Nephron (organoid): Measurements from ENCODE around the gene PSTK.

Experiments
- H3K27ac Mint-ChIP-seq, 3 experiments: 2 replicates each; pipeline ENCODE4 v1.8.0; 2020; ENCODE audit warnings: mixed read lengths in 3 of 3, mild to moderate bottlenecking in 2 of 3, moderate library complexity in 1 of 3
- H3K27me3 Mint-ChIP-seq: 2 replicates; pipeline ENCODE4 v1.8.0; 2021; ENCODE audit warnings: low read depth, mild to moderate bottlenecking, moderate library complexity, mixed read lengths
- H3K36me3 Mint-ChIP-seq: 2 replicates; pipeline ENCODE4 v1.8.0; 2020; ENCODE audit warnings: low read depth, mixed read lengths
- H3K4me1 Mint-ChIP-seq: 2 replicates; pipeline ENCODE4 v1.8.0; 2020; ENCODE audit warnings: mixed read lengths
- H3K4me3 Mint-ChIP-seq, 3 experiments: 2 replicates each; pipeline ENCODE4 v1.8.0; 2020; ENCODE audit warnings: mild to moderate bottlenecking in 3 of 3, mixed read lengths in 3 of 3, moderate library complexity in 2 of 3
- H3K9me3 Mint-ChIP-seq: 2 replicates; pipeline ENCODE4 v1.8.0; 2020; ENCODE audit warnings: mixed read lengths
- CTCF ChIP-seq, 3 experiments: fragments of 200-600 bp; sonication (generic); IDR thresholded peaks; one replicate each; pipeline ENCODE4 v1.5.0; 2021; ENCODE audit warnings: antibody characterized with exemption in 3 of 3; ENCODE audit not compliant: unreplicated experiment in 3 of 3

PSTK gene

DNA sequence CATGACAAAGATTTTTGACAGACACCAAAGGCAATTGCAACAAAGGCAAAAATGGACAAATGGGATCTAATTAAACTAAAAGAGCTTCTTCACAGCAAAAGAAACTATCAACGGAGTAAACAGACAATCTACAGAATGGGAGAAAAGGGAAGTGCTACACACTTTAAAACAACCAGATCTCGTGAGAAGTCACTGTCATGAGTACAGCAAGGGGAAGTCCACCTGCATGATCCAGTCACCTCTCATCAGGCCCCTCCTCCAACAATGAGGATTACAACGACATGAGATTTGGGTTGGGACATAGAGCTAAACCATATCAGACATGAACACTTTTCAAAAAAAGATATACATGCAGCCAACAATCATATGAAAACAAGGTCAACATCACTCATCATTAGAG lies 11.5 kb upstream of the PSTK start:
- Mint-ChIP-seq H3K4me1 (no peaks in the 10 kb centered on the region), H3K27ac (no peak overlapping the region), H3K9me3 (peaks cover 37% of the 10 kb centered on the region), H3K27me3 (no peaks in the 10 kb centered on the region), H3K36me3 (peaks cover 5% of the 10 kb centered on the region), H3K4me3 (no peak overlapping the region)
- TF ChIP-seq CTCF (IDR thresholded peaks at IDR 0.05; ENCODE audit: unreplicated experiment in 3 of 3): no peak

DNA sequence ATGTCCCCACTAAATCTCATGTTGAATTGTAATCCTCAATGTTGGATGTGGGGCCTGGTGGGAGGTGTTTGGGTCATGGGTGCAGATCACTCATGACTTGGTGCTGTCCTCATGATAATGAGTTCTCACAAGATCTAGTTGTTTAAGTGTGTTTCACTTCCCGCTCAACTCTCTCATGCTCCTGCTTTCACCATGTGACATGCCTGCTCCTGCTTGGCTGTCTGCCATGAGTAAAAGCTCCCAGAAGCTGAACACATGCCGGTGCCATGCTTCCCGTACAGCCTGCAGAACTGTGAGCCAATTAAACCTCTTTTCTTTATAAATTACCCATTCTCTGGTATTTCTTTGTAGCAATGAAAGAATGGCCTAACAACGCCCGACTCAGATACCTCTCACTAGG lies 6.2 kb upstream of the PSTK start:
- no peak for TF ChIP-seq CTCF (IDR thresholded peaks at IDR 0.05; ENCODE audit: unreplicated experiment in 3 of 3)
- Mint-ChIP-seq H3K4me3 (no peak overlapping the region), H3K27ac (no peak overlapping the region), H3K27me3 (no peaks in the 10 kb centered on the region), H3K9me3 (no peaks in the 10 kb centered on the region), H3K4me1 (no peaks in the 10 kb centered on the region), H3K36me3 (no peaks in the 10 kb centered on the region)

GRCh38 chr10:122974543-122975064 lies 5.6 kb upstream of the PSTK start:
- no peak for TF ChIP-seq CTCF (IDR thresholded peaks at IDR 0.05; ENCODE audit: unreplicated experiment in 3 of 3)
- Mint-ChIP-seq H3K27ac (no peak overlapping the region), H3K9me3 (no peaks in the 10 kb centered on the region), H3K27me3 (no peaks in the 10 kb centered on the region), H3K36me3 (no peaks in the 10 kb centered on the region), H3K4me3 (no peak overlapping the region), H3K4me1 (no peaks in the 10 kb centered on the region)

DNA sequence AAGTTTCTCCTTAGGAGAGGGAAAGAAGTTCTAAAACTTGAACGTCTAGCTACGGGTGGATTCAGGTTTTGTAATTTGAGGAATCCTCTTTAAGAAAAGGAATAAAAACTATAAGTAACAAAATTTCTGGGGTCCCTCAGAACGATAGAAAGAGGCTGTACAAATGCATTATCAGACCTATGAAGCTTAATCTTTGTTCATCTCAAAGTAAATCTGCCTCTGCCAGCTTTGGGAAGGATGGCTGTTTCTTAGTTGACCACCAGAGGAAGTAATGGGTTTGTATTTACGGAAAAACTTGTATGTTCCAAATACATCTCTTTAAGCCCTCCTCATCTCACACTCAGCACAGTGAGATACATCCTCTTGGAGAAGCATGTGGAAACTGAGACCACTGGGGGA lies 864 bp downstream of the PSTK start:
- peaks cover 15% of the 10 kb centered on the region for H3K4me1 Mint-ChIP-seq
- peak overlapping the region; percentile 91 to 92 (median 91) for H3K4me3 Mint-ChIP-seq
- no peaks in the 10 kb centered on the region for H3K9me3 Mint-ChIP-seq
- TF ChIP-seq CTCF (IDR thresholded peaks at IDR 0.05; ENCODE audit: unreplicated experiment in 3 of 3): peak; percentile 42 to 61 (median 61)
- H3K36me3 Mint-ChIP-seq: peaks cover 9% of the 10 kb centered on the region
- peak overlapping the region; percentile 88 to 96 (median 96) for H3K27ac Mint-ChIP-seq
- no peaks in the 10 kb centered on the region for H3K27me3 Mint-ChIP-seq

DNA sequence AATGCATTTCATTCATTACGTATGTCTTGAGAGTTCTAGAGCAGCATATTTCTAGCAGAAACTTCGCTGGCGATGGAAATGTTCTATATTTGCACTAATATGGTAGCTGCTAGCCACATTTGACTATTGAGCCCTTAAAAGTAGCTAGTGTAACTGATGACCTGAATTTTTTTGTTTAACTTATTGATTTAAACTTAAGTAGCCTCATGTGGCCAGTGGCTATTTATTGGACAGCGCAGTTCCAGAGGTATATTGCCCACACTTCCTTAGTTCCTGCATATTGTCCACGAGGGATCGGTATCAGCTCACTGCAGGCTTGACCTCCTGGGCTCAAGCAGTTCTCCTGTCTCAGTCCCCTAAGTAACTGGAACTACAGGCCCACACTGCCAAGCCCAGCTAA lies 3.7 kb downstream of the PSTK start:
- Mint-ChIP-seq H3K9me3 (no peaks in the 10 kb centered on the region), H3K4me1 (peaks cover 15% of the 10 kb centered on the region), H3K27ac (no peak overlapping the region), H3K36me3 (peaks cover 9% of the 10 kb centered on the region), H3K4me3 (no peak overlapping the region), H3K27me3 (no peaks in the 10 kb centered on the region)
- TF ChIP-seq CTCF (IDR thresholded peaks at IDR 0.05; ENCODE audit: unreplicated experiment in 3 of 3): no peak

- Mint-ChIP-seq H3K9me3 (no peaks in the 10 kb centered on the region), H3K27me3 (no peaks in the 10 kb centered on the region), H3K4me1 (peaks cover 14% of the 10 kb centered on the region), H3K4me3 (no peak overlapping the region), H3K36me3 (peaks cover 9% of the 10 kb centered on the region), H3K27ac (no peak overlapping the region)
- no peak for TF ChIP-seq CTCF (IDR thresholded peaks at IDR 0.05; ENCODE audit: unreplicated experiment in 3 of 3)
Measured at GRCh38 chr10:122984708-122985107, 4.5 kb downstream of the PSTK start.
